GM12874 (cell line): ENCODE data around the gene PDIK1L.

Experiments
- CTCF ChIP-seq: IDR thresholded peaks from 2 replicates; pipeline ENCODE4 v1.5.1; 2011; ENCODE audit warnings: low read depth, mild to moderate bottlenecking, control low read depth, low read length, moderate library complexity; ENCODE audit not compliant: insufficient read depth

Gene PDIK1L

DNA sequence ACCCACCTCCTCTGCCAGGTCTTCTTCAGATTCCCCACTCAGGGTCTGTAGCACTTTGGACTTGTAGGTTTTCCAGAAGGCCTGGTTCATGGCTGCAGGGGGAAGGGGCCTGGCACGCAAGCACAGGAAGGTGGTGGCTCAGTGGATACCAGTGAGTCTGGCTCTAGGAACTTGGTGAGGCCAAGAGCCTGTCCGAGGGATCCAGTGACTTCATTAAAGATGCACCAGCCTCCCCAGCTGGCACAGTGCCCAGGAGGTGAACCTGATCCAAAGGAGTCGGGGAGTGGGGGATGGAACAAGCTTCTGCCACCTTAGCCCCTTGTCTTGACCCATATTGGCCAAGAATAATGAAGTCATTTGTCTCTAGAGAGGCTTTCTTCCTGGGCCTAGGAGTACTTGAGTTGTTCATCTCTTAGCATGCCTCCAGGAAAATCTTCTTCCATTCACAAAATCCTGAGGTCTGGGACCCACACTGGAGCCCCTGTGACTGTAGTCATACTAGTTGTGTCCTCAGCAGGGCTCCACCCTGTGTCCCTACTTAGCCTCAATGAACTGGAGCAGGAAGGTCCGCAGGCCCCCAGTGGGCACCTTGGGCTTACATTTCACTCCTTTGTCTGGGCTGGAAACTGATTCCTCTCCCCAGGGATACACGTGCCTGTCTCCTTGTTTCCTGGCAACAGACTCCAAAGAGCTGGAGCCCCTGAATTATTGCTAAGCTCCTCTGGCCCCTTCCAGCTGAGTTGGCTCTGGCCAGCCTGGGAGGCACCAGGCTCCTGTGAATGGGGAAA, 57.0 kb downstream of the PDIK1L start, which contains the start of gene C1orf232:
TSS of gene C1orf232 (minus strand) at position 554 of the 788 bp plus-strand sequence. CDS start at position 90, 464 bp downstream.
- no peak for TF ChIP-seq CTCF

- TF ChIP-seq CTCF: no peak
Observed at GRCh38 chr1:26169198-26169554, 57.6 kb downstream of the PDIK1L start.

GRCh38 chr1:26169669-26170471, 58.2 kb downstream of the PDIK1L start, which contains the start of gene ZNF593:
Gene ZNF593 (plus strand): TSS chr1:26169908. CDS start chr1:26169984, 76 bp downstream.
- peak; percentile 100 for TF ChIP-seq CTCF

- TF ChIP-seq CTCF: no peak
Observed at GRCh38 chr1:26170472-26170821, 58.8 kb downstream of the PDIK1L start.

- TF ChIP-seq CTCF: no peak
Observed at GRCh38 chr1:26171084-26172072, 59.8 kb downstream of the PDIK1L start, which contains the start of gene ZNF593OS. Gene ZNF593OS (minus strand): TSS chr1:26171832. CDS start chr1:26171661, 171 bp downstream.
